Measurements from ENCODE around the gene VIPR2.

The VIPR2 gene

DNA sequence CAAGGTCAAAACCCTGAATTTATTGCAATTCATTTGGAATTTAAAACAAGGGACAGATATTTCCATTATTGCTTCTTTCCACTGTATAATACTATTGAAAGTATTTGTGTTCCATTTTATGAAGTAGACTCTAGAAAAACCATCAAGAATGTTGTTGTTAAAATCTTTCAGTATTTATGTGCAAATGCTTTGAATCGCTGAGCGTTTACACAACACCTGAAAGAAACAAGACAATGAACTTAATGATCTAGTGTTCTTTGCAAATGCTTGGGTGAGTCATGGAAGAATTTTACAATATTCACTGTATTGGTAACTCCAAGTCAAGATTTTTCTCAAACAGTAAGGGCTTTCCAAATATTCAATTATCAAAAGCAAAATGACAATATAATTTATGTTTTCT, 97.1 kb downstream of the VIPR2 start:
- Histone ChIP-seq H2AFZ (ENCODE audit: low read length, unreplicated experiment) (no peak overlapping the region), H3K27me3 (ENCODE audit: insufficient read depth, low read length) (peaks cover 3% of the 10 kb centered on the region; the same call in 1 of the 2 replicates), H3K27ac (ENCODE audit: low read depth, low read length) (no peak overlapping the region)

DNA sequence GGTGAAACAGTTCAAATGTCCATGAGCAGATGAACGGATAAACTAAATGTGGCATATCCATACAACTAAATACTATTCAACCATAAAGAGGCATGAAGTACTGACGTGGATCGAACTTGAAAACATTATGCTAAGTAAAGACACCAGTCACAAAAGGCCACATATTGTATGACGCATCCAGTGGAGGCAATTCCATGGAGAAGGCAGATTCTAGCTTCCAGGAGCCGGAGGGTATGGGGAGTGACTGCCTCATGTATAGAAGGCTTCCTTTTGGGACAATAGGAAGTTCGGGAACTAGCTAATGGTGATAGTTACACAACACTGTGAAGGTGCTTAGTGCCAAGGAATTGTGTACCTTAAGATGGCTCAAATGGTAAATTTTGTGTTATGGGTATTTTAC, 98.4 kb downstream of the VIPR2 start:
- H2AFZ ChIP-seq (ENCODE audit: low read length, unreplicated experiment): no peak overlapping the region
- H3K4me1 ChIP-seq (ENCODE audit: control insufficient read depth, insufficient read depth, low read length, unreplicated experiment): no peaks in the 10 kb centered on the region
- H3K27me3 ChIP-seq (ENCODE audit: insufficient read depth, low read length): peaks cover 3% of the 10 kb centered on the region; the same call in 1 of the 2 replicates
- H3K27ac ChIP-seq (ENCODE audit: low read depth, low read length): no peak overlapping the region
- no peak overlapping the region for H3K4me3 ChIP-seq (ENCODE audit: low read depth, low read length)
- H3K36me3 ChIP-seq (ENCODE audit: insufficient read depth, low read length): no peaks in the 10 kb centered on the region
- no peaks in the 10 kb centered on the region for H3K79me2 ChIP-seq (ENCODE audit: control insufficient read depth, insufficient read depth, low read length, unreplicated experiment)

More for the DNA sequence above, 97.1 kb downstream of the VIPR2 start:
- Histone ChIP-seq H3K36me3 (ENCODE audit: insufficient read depth, low read length) (no peaks in the 10 kb centered on the region), H3K4me3 (ENCODE audit: low read depth, low read length) (no peak overlapping the region), H3K4me1 (ENCODE audit: control insufficient read depth, insufficient read depth, low read length, unreplicated experiment) (no peaks in the 10 kb centered on the region), H3K79me2 (ENCODE audit: control insufficient read depth, insufficient read depth, low read length, unreplicated experiment) (no peaks in the 10 kb centered on the region)

DNA sequence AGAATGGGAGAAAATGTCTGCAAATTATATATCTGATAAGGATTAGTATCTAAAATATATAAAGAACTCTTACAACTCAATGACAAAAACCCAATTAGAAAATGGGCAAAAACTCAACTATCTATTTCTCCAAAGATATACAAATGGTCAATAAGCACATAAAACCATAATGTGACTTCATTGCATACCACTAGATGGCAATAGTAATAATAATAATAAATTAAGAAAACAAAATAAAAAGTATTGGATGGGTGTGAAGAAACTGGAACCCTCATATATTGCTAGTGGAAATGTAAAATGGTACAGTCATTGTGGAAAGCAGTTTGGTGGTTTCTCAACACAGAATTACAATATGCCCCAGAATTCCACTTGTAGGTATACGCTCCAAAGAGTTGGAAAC, 98.8 kb downstream of the VIPR2 start:
- Histone ChIP-seq H3K27me3 (ENCODE audit: insufficient read depth, low read length) (peaks cover 3% of the 10 kb centered on the region; the same call in 1 of the 2 replicates), H3K4me1 (ENCODE audit: control insufficient read depth, insufficient read depth, low read length, unreplicated experiment) (no peaks in the 10 kb centered on the region), H2AFZ (ENCODE audit: low read length, unreplicated experiment) (no peak overlapping the region), H3K79me2 (ENCODE audit: control insufficient read depth, insufficient read depth, low read length, unreplicated experiment) (no peaks in the 10 kb centered on the region), H3K4me3 (ENCODE audit: low read depth, low read length) (no peak overlapping the region), H3K27ac (ENCODE audit: low read depth, low read length) (no peak overlapping the region), H3K36me3 (ENCODE audit: insufficient read depth, low read length) (no peaks in the 10 kb centered on the region)

DNA sequence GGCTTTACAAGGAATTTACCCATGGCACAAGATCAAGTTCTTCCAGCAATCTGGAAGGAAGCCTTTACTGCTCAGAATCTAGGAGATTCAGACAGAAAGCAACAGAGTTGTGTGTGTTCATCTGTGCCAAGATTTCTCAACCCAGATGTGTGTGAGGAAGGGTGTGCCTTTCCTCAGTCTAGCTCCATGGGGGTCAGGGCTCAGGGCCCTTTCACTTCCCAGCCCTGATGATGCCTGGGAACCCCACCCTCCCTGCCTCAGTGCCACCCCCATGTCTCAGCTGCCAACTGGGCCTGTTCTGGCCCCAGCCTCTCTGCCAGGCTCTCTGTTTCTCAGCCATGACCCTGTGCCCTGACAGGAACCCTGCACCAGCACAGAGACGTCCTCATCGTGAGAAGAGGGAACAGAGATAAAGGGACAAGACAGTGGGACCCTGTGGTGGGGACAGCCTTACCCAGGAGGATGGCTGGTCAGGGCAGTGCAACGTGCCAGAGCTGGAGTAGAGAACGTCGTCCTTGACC, 102.0 kb downstream of the VIPR2 start:
- no peaks in the 10 kb centered on the region for H3K4me1 ChIP-seq (ENCODE audit: control insufficient read depth, insufficient read depth, low read length, unreplicated experiment)
- H3K27ac ChIP-seq (ENCODE audit: low read depth, low read length): no peak overlapping the region

DNA sequence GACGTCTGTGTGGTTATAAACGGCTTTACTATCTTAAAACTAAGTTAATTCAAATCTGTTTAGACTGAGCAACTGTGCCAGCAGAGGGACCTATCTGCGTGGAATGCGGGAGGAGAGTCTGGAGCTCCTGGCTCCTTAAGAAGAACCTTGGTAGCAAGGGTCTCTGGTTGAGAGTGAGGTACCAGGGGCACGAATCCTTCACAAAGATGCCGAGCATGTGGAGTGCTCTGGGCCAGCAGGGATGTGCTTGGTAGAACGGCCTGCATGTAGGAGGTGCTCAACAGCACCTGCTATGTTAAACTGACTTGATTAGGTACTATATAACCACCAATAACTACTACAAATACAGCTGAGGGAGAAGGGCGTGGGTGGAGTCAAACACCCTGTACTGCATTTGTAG, 102.6 kb downstream of the VIPR2 start:
- Histone ChIP-seq H3K4me1 (ENCODE audit: control insufficient read depth, insufficient read depth, low read length, unreplicated experiment) (no peaks in the 10 kb centered on the region), H3K4me3 (ENCODE audit: low read depth, low read length) (no peak overlapping the region), H3K27ac (ENCODE audit: low read depth, low read length) (no peak overlapping the region), H3K36me3 (ENCODE audit: insufficient read depth, low read length) (no peaks in the 10 kb centered on the region), H3K27me3 (ENCODE audit: insufficient read depth, low read length) (no peaks in the 10 kb centered on the region), H2AFZ (ENCODE audit: low read length, unreplicated experiment) (no peak overlapping the region), H3K79me2 (ENCODE audit: control insufficient read depth, insufficient read depth, low read length, unreplicated experiment) (no peaks in the 10 kb centered on the region)

More for the DNA sequence above, 102.0 kb downstream of the VIPR2 start:
- no peaks in the 10 kb centered on the region for H3K36me3 ChIP-seq (ENCODE audit: insufficient read depth, low read length)
- no peak overlapping the region for H2AFZ ChIP-seq (ENCODE audit: low read length, unreplicated experiment)
- H3K4me3 ChIP-seq (ENCODE audit: low read depth, low read length): no peak overlapping the region
- no peaks in the 10 kb centered on the region for H3K27me3 ChIP-seq (ENCODE audit: insufficient read depth, low read length)
- no peaks in the 10 kb centered on the region for H3K79me2 ChIP-seq (ENCODE audit: control insufficient read depth, insufficient read depth, low read length, unreplicated experiment)

DNA sequence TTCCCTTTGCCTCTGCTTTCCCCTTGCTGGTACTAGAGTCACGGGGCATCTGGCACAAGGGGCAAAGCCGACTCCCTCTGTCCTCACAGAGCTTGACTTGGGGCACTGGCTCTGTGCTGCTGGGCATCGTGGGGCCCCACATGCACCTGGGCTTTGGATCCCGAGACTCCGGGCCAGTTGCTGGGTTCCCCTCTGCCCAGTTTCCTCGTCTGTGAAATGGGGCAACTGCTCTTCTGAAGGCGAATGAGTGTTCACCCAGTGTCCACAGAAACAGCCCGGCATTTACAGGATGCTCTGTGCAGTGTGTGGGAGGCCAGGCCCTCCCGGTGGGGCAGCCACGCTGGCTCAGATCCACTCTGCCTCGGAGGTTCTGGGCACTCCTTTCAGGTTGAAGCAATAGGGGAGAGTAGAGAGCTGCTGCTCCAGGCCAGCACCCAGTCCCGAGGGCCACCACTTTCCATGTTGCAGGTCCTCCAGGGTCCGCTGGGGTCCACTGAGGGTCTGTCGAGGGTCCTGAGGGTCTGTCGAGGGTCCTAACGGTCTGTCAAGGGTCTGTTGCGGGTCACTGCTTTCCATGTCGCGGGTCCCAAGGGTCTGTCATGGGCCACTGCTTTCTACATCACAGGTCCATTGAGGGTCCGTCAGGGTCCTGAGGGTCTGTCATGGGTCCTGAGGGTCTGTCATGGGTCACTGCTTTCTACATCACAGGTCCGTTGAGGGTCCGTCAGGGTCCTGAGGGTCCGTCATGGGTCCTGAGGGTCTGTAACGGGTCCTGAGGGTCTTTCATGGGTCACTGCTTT, 103.6 kb downstream of the VIPR2 start:
- Histone ChIP-seq H3K27me3 (ENCODE audit: insufficient read depth, low read length) (no peaks in the 10 kb centered on the region), H3K27ac (ENCODE audit: low read depth, low read length) (no peak overlapping the region), H3K4me3 (ENCODE audit: low read depth, low read length) (no peak overlapping the region), H3K36me3 (ENCODE audit: insufficient read depth, low read length) (no peaks in the 10 kb centered on the region), H3K4me1 (ENCODE audit: control insufficient read depth, insufficient read depth, low read length, unreplicated experiment) (no peaks in the 10 kb centered on the region), H3K79me2 (ENCODE audit: control insufficient read depth, insufficient read depth, low read length, unreplicated experiment) (no peaks in the 10 kb centered on the region), H2AFZ (ENCODE audit: low read length, unreplicated experiment) (no peak overlapping the region)

DNA sequence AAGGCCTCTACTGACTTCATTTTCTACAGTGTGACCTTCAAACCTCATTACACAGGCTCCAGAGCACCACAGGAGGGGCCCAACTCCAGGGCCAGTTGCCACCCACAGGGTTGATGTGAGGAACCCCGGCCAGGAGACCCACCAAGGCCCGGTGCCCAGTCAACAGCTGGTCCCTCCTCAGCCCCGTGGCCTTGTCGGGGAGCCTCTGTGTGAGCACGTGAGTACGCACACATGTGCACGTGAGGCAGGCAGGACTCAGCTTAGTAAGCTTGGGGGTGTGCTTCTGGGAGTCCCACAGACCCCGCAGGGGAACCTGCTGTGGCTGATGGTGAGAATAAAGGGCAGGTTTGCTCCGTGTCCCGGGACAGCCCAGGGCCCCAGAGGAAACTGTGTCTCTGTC, 104.5 kb downstream of the VIPR2 start:
- H3K36me3 ChIP-seq (ENCODE audit: insufficient read depth, low read length): no peaks in the 10 kb centered on the region
- no peaks in the 10 kb centered on the region for H3K79me2 ChIP-seq (ENCODE audit: control insufficient read depth, insufficient read depth, low read length, unreplicated experiment)
- H2AFZ ChIP-seq (ENCODE audit: low read length, unreplicated experiment): no peak overlapping the region
- H3K27ac ChIP-seq (ENCODE audit: low read depth, low read length): no peak overlapping the region
- no peaks in the 10 kb centered on the region for H3K4me1 ChIP-seq (ENCODE audit: control insufficient read depth, insufficient read depth, low read length, unreplicated experiment)
- H3K4me3 ChIP-seq (ENCODE audit: low read depth, low read length): no peak overlapping the region
- no peaks in the 10 kb centered on the region for H3K27me3 ChIP-seq (ENCODE audit: insufficient read depth, low read length)

DNA sequence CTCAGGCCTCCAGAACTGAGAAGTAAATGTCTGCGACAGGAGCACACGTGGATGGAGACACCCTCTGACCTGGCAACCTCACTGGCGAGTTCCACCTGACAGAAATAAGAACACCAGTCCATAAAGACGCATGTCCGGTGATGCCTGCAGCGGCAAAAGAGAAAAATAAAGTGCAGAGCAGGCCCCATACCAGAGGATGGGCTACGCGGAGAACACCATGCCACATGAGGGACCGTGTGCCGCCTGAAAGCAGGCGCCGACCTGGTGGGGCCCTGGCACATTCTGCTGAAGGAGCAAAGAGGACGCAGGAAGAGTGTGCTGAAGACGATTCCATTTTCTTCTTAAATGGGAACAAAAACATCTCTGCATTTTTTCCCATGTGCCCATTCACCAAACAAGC, 105.0 kb downstream of the VIPR2 start:
- Histone ChIP-seq H3K79me2 (ENCODE audit: control insufficient read depth, insufficient read depth, low read length, unreplicated experiment) (no peaks in the 10 kb centered on the region), H3K36me3 (ENCODE audit: insufficient read depth, low read length) (no peaks in the 10 kb centered on the region), H3K27me3 (ENCODE audit: insufficient read depth, low read length) (no peaks in the 10 kb centered on the region), H3K27ac (ENCODE audit: low read depth, low read length) (no peak overlapping the region), H3K4me1 (ENCODE audit: control insufficient read depth, insufficient read depth, low read length, unreplicated experiment) (no peaks in the 10 kb centered on the region), H3K4me3 (ENCODE audit: low read depth, low read length) (no peak overlapping the region), H2AFZ (ENCODE audit: low read length, unreplicated experiment) (no peak overlapping the region)

DNA sequence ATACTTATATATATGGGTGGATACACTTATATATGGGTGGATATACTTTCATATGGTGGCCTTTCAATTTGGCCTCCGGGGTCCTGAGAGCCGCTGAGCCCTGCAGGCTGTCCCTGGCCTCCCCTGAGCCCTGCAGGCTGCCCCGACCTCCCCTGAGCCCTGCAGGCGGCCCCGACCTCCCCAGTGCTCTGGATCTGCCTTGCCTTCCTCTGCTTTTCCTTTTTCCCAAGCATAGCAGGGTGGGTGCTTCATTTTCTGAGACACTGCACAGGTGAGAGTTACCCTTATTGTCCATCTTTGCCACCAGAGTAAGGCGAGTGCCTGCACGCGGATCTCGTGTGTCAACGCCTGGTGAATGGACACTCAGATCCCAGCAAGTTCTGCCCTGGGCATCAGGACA, 106.6 kb downstream of the VIPR2 start:
- Histone ChIP-seq H2AFZ (ENCODE audit: low read length, unreplicated experiment) (no peak overlapping the region), H3K4me3 (ENCODE audit: low read depth, low read length) (no peak overlapping the region), H3K79me2 (ENCODE audit: control insufficient read depth, insufficient read depth, low read length, unreplicated experiment) (no peaks in the 10 kb centered on the region), H3K4me1 (ENCODE audit: control insufficient read depth, insufficient read depth, low read length, unreplicated experiment) (no peaks in the 10 kb centered on the region), H3K36me3 (ENCODE audit: insufficient read depth, low read length) (no peaks in the 10 kb centered on the region), H3K27me3 (ENCODE audit: insufficient read depth, low read length) (no peaks in the 10 kb centered on the region), H3K27ac (ENCODE audit: low read depth, low read length) (no peak overlapping the region)

DNA sequence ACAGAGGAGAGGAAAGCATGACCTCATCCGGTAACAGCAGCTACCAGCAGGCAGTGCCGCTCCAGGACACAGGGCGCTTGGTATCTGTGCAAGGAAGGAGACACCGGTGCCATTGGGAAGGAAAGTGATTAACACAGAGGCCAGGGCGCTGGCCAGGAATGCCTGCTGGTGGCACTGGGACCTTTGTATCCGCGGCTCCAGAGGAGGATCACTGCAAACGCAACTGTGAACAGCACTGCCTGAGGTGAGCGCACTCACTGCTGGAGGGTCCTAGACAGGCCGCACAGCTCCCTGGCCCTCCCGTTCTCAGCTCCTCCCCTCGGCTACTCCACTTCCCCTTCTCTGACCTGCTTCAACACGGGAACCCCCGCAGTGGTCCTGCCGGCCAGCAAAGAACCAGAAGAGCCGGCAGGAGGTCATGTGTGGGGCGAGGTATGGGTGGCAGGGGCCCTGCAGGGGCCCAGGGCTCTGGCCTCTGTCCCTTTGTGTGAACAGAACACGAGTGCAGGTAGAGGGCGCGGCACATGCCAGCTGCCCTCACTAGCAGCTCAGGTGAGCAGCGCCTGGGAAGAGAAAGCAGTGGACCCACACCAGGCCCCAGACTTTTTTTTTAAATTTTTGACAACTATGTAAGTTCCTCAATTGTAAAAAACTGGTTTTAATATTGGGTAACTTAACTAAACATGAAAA, 107.6 kb downstream of the VIPR2 start:
- H3K4me3 ChIP-seq (ENCODE audit: low read depth, low read length): no peak overlapping the region
- no peaks in the 10 kb centered on the region for H3K79me2 ChIP-seq (ENCODE audit: control insufficient read depth, insufficient read depth, low read length, unreplicated experiment)
- H3K4me1 ChIP-seq (ENCODE audit: control insufficient read depth, insufficient read depth, low read length, unreplicated experiment): no peaks in the 10 kb centered on the region
- H3K36me3 ChIP-seq (ENCODE audit: insufficient read depth, low read length): no peaks in the 10 kb centered on the region
- H2AFZ ChIP-seq (ENCODE audit: low read length, unreplicated experiment): no peak overlapping the region
- H3K27me3 ChIP-seq (ENCODE audit: insufficient read depth, low read length): no peaks in the 10 kb centered on the region
- H3K27ac ChIP-seq (ENCODE audit: low read depth, low read length): no peak overlapping the region
